GM12891 (cell line): Measurements from ENCODE around the gene ACSM2B.
A peak's percentile ranks its signal among the peaks of the same experiment; 100 is the strongest.
"Not testable (repeated sequence)": the region's sequence is repeated elsewhere in the genome, so short reads cannot be mapped to it uniquely, and the experiment has no call there.

Experiments used
- DNase-seq: peaks from one replicate; pipeline ENCODE4 v3.0.0; 2011; ENCODE audit warnings: low spot score; ENCODE audit not compliant: insufficient read length
- FAIRE-seq: peaks from 2 replicates; lab custom pipeline; 2011; peaks lifted over from hg19 to GRCh38; lab: Jason Lieb, UNC
- PAX5 ChIP-seq: IDR thresholded peaks from 2 replicates; pipeline ENCODE4 v1.6.1; 2011; ENCODE audit warnings: low read length, moderate library complexity, mild to moderate bottlenecking; ENCODE audit not compliant: insufficient read depth, severe bottlenecking
- POLR2A ChIP-seq: IDR thresholded peaks from 2 replicates; pipeline ENCODE4 v1.6.1; 2011; ENCODE audit warnings: low read depth, low read length, control low read depth
- POLR2AphosphoS5 ChIP-seq: IDR thresholded peaks from 2 replicates; pipeline ENCODE4 v1.6.1; 2011; ENCODE audit warnings: low read depth, low read length, control low read depth
- POU2F2 ChIP-seq: IDR thresholded peaks from 2 replicates; pipeline ENCODE4 v1.6.1; 2011; ENCODE audit warnings: low read depth, mild to moderate bottlenecking, control low read depth, low read length, moderate library complexity
- SPI1 ChIP-seq: IDR thresholded peaks from 2 replicates; pipeline ENCODE4 v1.6.1; 2011; ENCODE audit warnings: low read depth, low read length, control low read depth
- TAF1 ChIP-seq: IDR thresholded peaks from 2 replicates; pipeline ENCODE4 v1.6.1; 2011; ENCODE audit warnings: low read depth, low read length, control low read depth

ACSM2B gene

DNA sequence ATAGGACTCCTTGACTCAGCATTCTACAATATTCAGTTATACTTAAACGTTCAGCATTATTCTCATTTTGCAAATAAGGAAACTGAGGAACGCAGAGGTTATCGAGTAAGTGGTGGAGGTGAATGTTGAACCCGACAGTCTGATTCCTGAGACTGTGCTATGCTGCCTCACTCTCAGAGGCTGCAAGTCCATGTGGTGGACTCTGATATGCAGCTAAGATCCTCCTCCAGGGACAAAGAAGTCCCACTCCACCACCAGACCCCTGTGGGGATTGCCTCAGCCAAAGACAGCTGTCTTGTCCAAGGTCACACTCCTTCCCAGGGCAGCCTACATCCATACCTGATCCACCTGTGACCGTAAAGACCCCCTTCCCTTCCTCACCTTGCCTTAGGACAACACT lies 37.5 kb downstream of the ACSM2B start:
- DNase-seq = no peak
- no peak for FAIRE-seq

DNA sequence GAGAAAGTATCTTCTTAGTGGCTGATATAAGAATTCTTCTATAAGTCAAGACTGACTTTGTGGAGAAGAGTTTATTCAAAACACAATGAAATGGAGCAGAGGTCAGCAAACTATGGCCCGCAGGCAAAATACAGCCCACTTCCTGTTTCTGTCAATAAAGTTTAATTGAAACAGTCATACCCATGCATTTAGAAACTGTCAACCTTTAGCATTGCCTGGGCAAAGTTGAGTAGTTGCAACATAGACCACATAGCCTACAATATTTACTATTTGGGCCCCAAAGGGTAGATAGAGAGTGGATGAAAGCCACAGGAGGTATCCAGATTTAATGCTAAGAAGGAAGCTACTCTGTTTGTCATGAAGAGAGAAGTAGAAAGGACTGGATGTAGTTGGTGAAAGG lies 38.0 kb downstream of the ACSM2B start:
- FAIRE-seq (no peak), DNase-seq (no peak)
- TF ChIP-seq TAF1 = no peak
- TF ChIP-seq SPI1 = peak; percentile 12; the same call in 1 of the 2 replicates

More for the DNA sequence above, 37.5 kb downstream of the ACSM2B start:
- no peak for TF ChIP-seq SPI1
- no peak for TF ChIP-seq POLR2A
- no peak for TF ChIP-seq TAF1
- no peak for TF ChIP-seq POU2F2
- no peak for TF ChIP-seq PAX5
- no peak for TF ChIP-seq POLR2AphosphoS5

DNA sequence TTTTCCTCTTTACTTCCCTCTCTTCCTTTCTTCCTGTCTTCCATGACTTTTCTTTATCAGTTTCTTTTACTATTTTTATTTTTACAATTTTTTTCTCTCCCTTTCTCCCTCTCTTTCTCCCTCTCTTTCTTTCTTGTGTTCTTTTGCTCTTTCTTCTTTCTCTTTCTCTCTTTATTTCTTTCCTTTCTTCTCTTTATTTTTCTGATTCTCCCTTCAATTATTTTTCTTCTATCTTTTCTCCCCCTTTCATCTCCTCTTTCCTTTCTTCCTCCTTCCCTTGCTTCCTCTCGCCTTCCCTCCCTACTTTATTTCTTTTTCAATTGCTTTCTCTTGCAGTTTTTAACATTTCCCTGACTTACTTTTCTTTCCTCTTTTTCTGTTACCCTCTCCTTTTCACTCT lies 39.5 kb downstream of the ACSM2B start:
- not testable (repeated sequence) for FAIRE-seq, DNase-seq

DNA sequence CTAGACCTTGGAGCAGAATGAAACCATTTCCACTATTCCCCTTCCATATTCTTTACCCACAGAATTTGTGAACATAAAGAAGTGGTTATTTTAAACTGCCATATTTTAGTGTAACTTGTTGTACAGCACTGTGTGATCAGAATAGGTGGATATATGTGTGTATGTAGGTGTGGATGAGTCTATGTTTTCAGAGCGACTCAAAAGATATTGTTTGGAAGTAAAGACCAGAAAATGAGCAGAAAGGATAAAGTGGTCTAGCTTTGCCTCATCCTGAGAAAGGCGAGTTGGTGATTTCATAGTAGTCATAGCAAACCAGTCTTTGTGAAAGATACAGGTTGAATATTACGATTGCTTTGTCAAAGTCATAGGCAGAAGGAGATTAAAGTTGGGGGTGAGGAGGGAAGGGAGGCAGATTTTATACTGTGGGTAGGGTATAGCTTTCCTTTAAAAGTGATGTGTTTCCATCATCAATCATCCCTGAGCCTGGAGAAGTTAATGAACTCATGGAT lies 43.8 kb downstream of the ACSM2B start:
- FAIRE-seq = peak; percentile 60
- DNase-seq = not testable (repeated sequence)

DNA sequence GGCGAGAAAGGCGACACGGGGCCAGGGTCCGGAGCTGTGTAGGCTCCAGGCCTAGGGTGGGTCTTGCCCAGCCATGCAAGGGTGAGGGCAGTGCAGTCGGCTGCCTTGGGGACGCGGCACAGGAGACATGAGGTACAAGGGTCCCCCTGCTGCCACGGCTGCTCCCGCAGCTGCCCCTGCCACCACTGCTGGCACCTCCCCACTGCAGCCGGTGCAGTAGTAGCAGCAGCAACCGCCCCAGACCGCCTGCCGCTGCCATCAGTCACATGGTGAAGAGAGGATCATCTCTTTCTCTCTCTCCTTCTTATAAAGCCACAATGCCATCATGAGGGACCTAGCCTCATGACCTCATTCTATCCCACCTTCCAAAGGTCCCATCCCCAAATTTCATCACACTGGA lies 44.4 kb downstream of the ACSM2B start:
- FAIRE-seq, DNase-seq: not testable (repeated sequence)

DNA sequence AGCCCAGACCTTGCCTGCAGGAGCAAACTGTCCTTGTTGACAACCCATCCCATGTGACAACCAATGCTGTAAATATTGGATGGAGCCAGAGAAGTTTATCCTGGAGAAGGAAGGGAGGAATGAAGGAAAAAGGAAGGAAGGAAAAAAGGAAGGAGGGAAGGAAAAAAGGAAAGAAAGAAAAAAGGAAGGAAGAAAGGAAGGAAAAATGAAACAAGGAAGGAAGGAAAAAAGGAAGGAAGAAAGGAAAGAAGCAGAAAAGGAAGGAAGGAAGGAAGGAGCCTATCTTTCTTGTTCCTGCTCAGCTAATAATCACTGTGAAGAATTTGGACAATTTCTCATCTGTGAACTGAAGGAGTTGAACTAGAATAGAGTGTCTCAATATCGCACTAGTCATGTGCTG lies 56.1 kb downstream of the ACSM2B start:
- no peak for FAIRE-seq
- TF ChIP-seq POLR2AphosphoS5 = no peak
- no peak for TF ChIP-seq PAX5
- TF ChIP-seq TAF1 = no peak
- no peak for TF ChIP-seq POLR2A
- TF ChIP-seq POU2F2 = no peak
- TF ChIP-seq SPI1 = no peak
- DNase-seq = no peak

DNA sequence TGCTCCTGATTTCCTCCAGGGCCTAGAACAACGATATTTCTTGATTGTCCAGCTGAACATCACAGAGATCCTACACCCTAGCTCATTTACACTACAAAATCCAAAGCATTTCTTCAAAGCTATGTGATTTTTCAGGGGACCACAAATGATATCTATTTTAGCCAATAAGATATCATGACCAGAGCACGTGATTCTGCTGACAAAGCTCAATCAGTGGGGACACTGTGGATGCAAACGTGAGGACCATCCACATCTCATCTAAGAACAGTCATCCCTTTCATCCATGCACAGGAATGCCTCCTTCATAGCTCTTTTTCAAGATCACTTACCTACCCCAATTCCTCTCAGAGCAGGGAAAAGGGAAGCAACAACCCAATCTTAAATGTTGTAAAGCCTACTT lies 56.9 kb downstream of the ACSM2B start:
- no peak for DNase-seq
- no peak for FAIRE-seq
- TF ChIP-seq TAF1 (no peak), POLR2AphosphoS5 (no peak), SPI1 (no peak)

DNA sequence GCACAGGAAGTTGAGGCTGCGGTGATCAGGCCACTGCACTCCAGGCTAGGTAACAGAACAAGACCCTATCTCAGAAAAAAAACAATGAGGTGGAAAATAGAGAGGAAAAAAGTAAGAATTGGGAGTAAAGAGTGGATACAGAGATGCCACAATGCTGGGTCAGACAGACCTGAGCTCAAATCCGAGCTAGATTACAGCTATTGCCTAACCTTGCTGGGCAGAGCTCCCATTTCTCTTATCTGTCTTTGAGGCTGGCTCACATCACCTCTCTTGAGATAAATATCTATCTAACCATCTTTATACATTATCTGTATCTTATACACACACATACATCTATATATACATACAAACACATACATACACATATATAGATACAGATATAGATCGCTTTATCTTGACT lies 59.0 kb downstream of the ACSM2B start:
- DNase-seq (no peak), FAIRE-seq (no peak)
- TF ChIP-seq SPI1 = no peak
- no peak for TF ChIP-seq POU2F2
- TF ChIP-seq TAF1 = no peak
- TF ChIP-seq PAX5 = no peak
- no peak for TF ChIP-seq POLR2A
- TF ChIP-seq POLR2AphosphoS5 = no peak

DNA sequence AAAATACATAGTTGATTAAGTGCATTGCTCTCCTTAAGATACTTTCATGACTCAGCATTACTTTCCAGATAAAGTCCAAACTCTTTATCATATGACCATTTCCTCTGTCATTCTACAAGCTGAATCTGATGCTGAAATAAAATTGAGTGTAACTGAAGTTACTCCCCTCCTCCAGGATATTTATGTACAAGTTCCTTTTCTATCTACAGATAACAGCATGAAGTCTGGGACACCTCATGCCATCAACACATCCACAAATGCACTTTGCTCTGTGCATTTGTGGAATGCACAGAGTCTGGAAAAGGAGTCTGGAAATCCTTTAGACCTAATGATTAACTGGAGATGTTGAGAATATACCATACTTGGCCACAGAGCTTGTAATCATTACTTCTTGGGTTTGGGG lies 60.5 kb downstream of the ACSM2B start:
- no peak for DNase-seq
- FAIRE-seq = no peak
- no peak for TF ChIP-seq PAX5
- no peak for TF ChIP-seq POLR2AphosphoS5
- no peak for TF ChIP-seq SPI1
- no peak for TF ChIP-seq TAF1
- TF ChIP-seq POLR2A = no peak
- no peak for TF ChIP-seq POU2F2

DNA sequence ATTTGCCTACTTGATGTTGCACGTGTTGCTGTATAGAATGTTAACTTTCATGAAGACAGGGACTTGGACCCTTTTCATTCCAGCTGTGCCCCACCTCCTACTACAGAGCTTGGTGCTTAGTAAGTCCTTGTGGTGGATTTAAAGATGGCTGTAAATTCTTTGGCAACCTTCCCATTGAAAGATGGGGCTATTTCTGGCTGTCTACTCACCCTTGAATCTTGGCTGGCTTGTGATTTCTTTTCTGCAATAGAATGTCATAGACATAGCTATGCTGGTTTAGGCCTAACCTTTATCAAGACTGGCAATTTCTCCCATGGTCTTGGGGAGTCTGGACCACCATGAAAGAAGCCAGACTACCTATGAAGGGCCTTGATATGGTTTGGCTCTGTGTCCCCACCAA lies 65.8 kb downstream of the ACSM2B start:
- no peak for TF ChIP-seq PAX5
- no peak for TF ChIP-seq POU2F2
- no peak for TF ChIP-seq POLR2AphosphoS5
- TF ChIP-seq TAF1 = no peak
- TF ChIP-seq POLR2A = no peak
- TF ChIP-seq SPI1 = no peak
- DNase-seq (no peak), FAIRE-seq (no peak)

DNA sequence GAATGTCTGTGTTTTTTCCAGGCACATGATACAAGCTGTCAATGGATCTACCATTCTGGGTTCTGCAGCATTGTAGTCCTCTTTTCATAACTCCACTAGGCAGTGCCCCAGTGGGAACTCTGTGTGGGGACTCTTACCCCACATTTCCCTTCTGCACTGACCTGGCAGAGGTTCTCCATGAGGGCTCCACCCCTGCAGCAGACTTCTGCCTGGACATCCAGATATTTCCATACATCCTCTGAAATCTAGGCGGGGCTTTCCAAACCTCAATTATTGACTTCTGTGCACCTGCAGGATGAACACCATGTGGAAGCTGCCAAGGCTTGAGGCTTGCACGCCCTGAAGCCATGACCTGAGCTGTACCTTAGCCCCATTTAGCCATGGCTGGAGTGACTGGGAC lies 68.9 kb downstream of the ACSM2B start:
- DNase-seq = no peak
- FAIRE-seq = no peak
- TF ChIP-seq PAX5 (no peak), TAF1 (no peak), SPI1 (no peak), POLR2A (no peak), POLR2AphosphoS5 (no peak)

DNA sequence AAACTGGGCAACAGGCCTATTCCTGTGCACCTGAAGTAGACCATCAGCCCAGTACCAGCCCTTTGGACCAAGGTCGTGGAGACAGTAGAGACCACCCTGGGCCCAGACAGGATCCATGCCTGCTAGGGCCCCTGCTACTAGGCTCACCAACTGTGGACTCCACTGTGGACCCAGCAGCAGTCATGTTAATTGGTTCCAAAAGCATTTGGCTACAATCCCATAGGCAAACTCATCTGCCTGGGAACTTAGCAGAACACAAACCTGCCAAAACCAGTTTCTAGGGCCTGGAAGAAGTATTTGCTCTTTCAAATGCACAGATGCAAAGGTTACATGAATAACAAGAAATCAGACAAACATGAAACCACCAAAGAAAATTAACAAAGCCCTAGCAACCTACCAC lies 71.7 kb downstream of the ACSM2B start:
- DNase-seq = no peak
- no peak for FAIRE-seq
- TF ChIP-seq POU2F2 = no peak
- no peak for TF ChIP-seq TAF1
- no peak for TF ChIP-seq PAX5
- no peak for TF ChIP-seq POLR2A
- no peak for TF ChIP-seq SPI1
- TF ChIP-seq POLR2AphosphoS5 = no peak

DNA sequence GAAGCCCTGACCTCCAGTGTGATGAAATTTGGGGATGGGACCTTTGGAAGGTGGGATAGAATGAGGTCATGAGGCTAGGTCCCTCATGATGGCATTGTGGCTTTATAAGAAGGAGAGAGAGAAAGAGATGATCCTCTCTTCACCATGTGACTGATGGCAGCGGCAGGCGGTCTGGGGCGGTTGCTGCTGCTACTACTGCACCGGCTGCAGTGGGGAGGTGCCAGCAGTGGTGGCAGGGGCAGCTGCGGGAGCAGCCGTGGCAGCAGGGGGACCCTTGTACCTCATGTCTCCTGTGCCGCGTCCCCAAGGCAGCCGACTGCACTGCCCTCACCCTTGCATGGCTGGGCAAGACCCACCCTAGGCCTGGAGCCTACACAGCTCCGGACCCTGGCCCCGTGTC lies 84.7 kb downstream of the ACSM2B start:
- DNase-seq, FAIRE-seq: not testable (repeated sequence)

DNA sequence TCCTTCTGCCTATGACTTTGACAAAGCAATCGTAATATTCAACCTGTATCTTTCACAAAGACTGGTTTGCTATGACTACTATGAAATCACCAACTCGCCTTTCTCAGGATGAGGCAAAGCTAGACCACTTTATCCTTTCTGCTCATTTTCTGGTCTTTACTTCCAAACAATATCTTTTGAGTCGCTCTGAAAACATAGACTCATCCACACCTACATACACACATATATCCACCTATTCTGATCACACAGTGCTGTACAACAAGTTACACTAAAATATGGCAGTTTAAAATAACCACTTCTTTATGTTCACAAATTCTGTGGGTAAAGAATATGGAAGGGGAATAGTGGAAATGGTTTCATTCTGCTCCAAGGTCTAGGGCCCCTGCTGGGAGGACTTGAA lies 85.2 kb downstream of the ACSM2B start:
- not testable (repeated sequence) for DNase-seq, FAIRE-seq
